Activated T-helper 9 cell treated with anti-CD3 and anti-CD28 coated beads, Interleukin-2, amount 50 U/mL, for 16 hours (primary cell): ENCODE measurements around the gene SESN1.

Experiments used
- DNase-seq: peaks from one replicate; pipeline ENCODE4 v3.0.0-alpha.2; 2020; ENCODE audit warnings: low read depth

Gene SESN1

DNA sequence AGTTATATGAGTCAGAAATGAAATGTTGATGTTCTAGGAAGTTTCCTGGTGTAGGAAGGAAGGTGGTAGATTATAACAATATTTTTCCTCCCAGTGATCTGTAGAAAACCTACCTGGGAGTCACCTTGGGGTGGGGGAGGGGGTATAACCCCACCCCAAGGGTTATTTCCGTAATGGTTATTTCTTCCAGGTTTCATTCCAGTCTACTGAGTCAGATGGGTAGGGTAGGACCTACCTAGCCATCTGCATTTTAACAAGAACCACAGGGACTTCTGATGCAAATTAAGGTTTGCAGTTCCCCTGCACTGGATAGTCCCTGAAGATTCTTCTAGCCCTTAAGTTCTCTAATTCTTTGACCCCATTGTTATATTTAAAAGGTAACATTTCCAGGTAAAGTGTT lies 157.5 kb downstream of the SESN1 start:
- DNase-seq = no peak
